Activated T-helper 1 cell treated with anti-CD3 and anti-CD28 coated beads, Interleukin-12 subunit alpha, Interleukin-12 subunit beta, Interleukin-2, Interleukin-4 antibody, amounts not matched to agents 30 ng/mL and 10 ng/mL and 1 ng/mL, durations not matched to agents 14 hours and 24 hours and 36 hours (primary cell): ENCODE measurements around the gene TMEM240. TPM values are rescaled to one million over a fixed set of nuclear protein-coding genes. Genes with fewer than 3 reads are reported as not detected.
A peak's percentile ranks its signal among the peaks of the same experiment; 100 is the strongest.
"Not testable (repeated sequence)": the region's sequence is repeated elsewhere in the genome, so short reads cannot be mapped to it uniquely, and the experiment has no call there.

Source experiments
- DNase-seq: peaks from one replicate; pipeline ENCODE4 v3.0.0; 2021; ENCODE audit warnings: low spot score
- H3K27ac Mint-ChIP-seq: one replicate; pipeline ENCODE4 v1.8.0; 2021; ENCODE audit warnings: mild to moderate bottlenecking, mixed read lengths
- H3K27me3 Mint-ChIP-seq: one replicate; pipeline ENCODE4 v1.8.0; 2022; ENCODE audit warnings: mild to moderate bottlenecking, moderate library complexity, mixed read lengths; ENCODE audit not compliant: insufficient read depth
- H3K36me3 Mint-ChIP-seq: one replicate; pipeline ENCODE4 v1.8.0; 2021; ENCODE audit warnings: low read depth, mixed read lengths
- H3K4me1 Mint-ChIP-seq: one replicate; pipeline ENCODE4 v1.8.0; 2021; ENCODE audit warnings: low read depth, mixed read lengths
- H3K4me3 Mint-ChIP-seq: one replicate; pipeline ENCODE4 v1.8.0; 2021; ENCODE audit warnings: mild to moderate bottlenecking, moderate library complexity, mixed read lengths
- H3K9me3 Mint-ChIP-seq: one replicate; pipeline ENCODE4 v1.8.0; 2021; ENCODE audit warnings: mixed read lengths
- intact Hi-C: fragments of 100-400 bp; cut with micrococcal nuclease; formaldehyde crosslinking; loops from one replicate; pipeline ENCODE4 v1.15.1; 2024
- total RNA-seq: library from RNA; stranded (reverse); gene quantifications from 2 replicates; pipeline ENCODE4 v1.2.3, GENCODE V29; 2022

The TMEM240 gene
- total RNA-seq, 1 donor from 2014 or later: 0.41 TPM

DNA sequence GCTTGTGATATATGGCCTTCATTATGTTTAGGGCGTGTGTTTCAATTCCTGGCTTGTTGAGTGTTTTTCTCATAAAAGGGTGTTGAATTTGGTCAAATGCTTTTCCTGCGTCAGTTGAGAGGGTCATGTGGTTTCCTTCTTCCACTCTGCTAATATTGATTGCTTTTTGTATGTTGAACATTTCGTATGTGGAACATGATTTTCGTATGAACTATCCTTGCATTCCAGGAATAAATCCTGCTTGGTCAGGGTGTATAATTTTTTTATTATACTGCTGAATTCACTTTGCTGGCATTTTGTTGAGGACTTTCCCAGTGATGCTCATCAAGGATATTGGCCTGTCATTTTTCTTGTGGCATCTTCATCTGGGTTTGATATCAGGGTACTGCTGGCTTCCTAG lies 33.1 kb downstream of the TMEM240 start:
- Mint-ChIP-seq H3K9me3 (no peaks in the 10 kb centered on the region), H3K27me3 (no peaks in the 10 kb centered on the region), H3K4me3 (no peak overlapping the region), H3K36me3 (no peaks in the 10 kb centered on the region), H3K4me1 (peaks cover 21% of the 10 kb centered on the region), H3K27ac (no peak overlapping the region)
- no peak for DNase-seq
- intact Hi-C loops: no loop called here

- H3K4me3 Mint-ChIP-seq, H3K9me3 Mint-ChIP-seq, H3K27ac Mint-ChIP-seq, DNase-seq, H3K36me3 Mint-ChIP-seq, H3K27me3 Mint-ChIP-seq: not testable (repeated sequence)
- peaks cover 17% of the 10 kb centered on the region for H3K4me1 Mint-ChIP-seq
- intact Hi-C loops: loop anchor here (1.0 to 2.0 kb wide), 2 partner anchors 35 to 98 kb away; partner anchors contain the start of genes ATAD3B and MRPL20
Observed at GRCh38 chr1:1505801-1506200, 34.6 kb downstream of the TMEM240 start.

GRCh38 chr1:1505366-1505798 lies 35.0 kb downstream of the TMEM240 start:
- intact Hi-C loops: loop anchor here (1.0 to 2.0 kb wide), 2 partner anchors 35 to 98 kb away; partner anchors contain the start of genes ATAD3B and MRPL20
- not testable (repeated sequence) for H3K36me3 Mint-ChIP-seq, H3K9me3 Mint-ChIP-seq, DNase-seq, H3K27me3 Mint-ChIP-seq
- H3K4me3 Mint-ChIP-seq: peak overlapping the region; percentile 43
- peak overlapping the region; percentile 88 for H3K27ac Mint-ChIP-seq
- peaks cover 14% of the 10 kb centered on the region for H3K4me1 Mint-ChIP-seq

- not testable (repeated sequence) for H3K36me3 Mint-ChIP-seq, H3K27me3 Mint-ChIP-seq, H3K9me3 Mint-ChIP-seq
- intact Hi-C loops: loop anchor here (1.0 to 2.0 kb wide), 2 partner anchors 34 to 98 kb away; partner anchors contain the start of genes ATAD3B and MRPL20
- Mint-ChIP-seq H3K4me3 (peak overlapping the region; percentile 43), H3K4me1 (peaks cover 14% of the 10 kb centered on the region), H3K27ac (peak overlapping the region; percentile 88)
- peak; percentile 67 for DNase-seq
Observed at GRCh38 chr1:1504777-1505365, 35.6 kb downstream of the TMEM240 start.

- peaks cover 29% of the 10 kb centered on the region for H3K36me3 Mint-ChIP-seq
- H3K27ac Mint-ChIP-seq, H3K27me3 Mint-ChIP-seq, intact Hi-C loops, H3K4me1 Mint-ChIP-seq, DNase-seq, H3K4me3 Mint-ChIP-seq: not testable (repeated sequence)
- H3K9me3 Mint-ChIP-seq: peaks cover 11% of the 10 kb centered on the region
Observed at GRCh38 chr1:1495461-1495975, 44.9 kb downstream of the TMEM240 start.

GRCh38 chr1:1494311-1494710 lies 46.1 kb downstream of the TMEM240 start:
- Mint-ChIP-seq H3K9me3 (peaks cover 11% of the 10 kb centered on the region), H3K36me3 (peaks cover 32% of the 10 kb centered on the region)
- H3K27ac Mint-ChIP-seq, H3K4me3 Mint-ChIP-seq, H3K4me1 Mint-ChIP-seq, DNase-seq, intact Hi-C loops, H3K27me3 Mint-ChIP-seq: not testable (repeated sequence)

DNA sequence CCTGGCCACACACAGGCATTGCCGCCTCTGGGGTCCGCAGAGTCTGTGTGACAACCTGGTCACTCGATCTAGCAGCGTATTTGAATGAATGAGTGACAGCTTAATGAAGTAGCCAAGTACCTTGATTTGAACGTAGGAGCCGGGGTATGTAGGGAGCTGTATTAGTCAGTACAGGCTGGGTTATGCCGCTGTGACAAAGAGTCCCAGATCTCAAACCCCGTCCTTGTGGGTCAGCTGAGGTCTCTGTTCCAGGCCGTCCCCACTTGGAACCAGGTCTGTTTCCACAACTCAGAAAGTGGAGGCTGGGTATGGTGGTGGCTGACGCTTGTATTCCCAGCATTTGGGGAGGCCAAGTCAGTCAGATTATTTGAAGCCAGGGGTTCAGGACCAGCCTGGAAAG lies 48.8 kb downstream of the TMEM240 start:
- peaks cover 11% of the 10 kb centered on the region for H3K9me3 Mint-ChIP-seq
- no peak overlapping the region for H3K27ac Mint-ChIP-seq
- no peaks in the 10 kb centered on the region for H3K4me1 Mint-ChIP-seq
- H3K27me3 Mint-ChIP-seq: no peaks in the 10 kb centered on the region
- no peak for DNase-seq
- no peak overlapping the region for H3K4me3 Mint-ChIP-seq
- peaks cover 39% of the 10 kb centered on the region for H3K36me3 Mint-ChIP-seq
- intact Hi-C loops: no loop called here

- H3K4me3 Mint-ChIP-seq: no peak overlapping the region
- H3K4me1 Mint-ChIP-seq: no peaks in the 10 kb centered on the region
- H3K9me3 Mint-ChIP-seq: peaks cover 11% of the 10 kb centered on the region
- DNase-seq: no peak
- intact Hi-C loops: no loop called here
- H3K27me3 Mint-ChIP-seq: no peaks in the 10 kb centered on the region
- no peak overlapping the region for H3K27ac Mint-ChIP-seq
- H3K36me3 Mint-ChIP-seq: peaks cover 39% of the 10 kb centered on the region
Observed at GRCh38 chr1:1490633-1491230, 49.7 kb downstream of the TMEM240 start.

- H3K36me3 Mint-ChIP-seq: peaks cover 39% of the 10 kb centered on the region
Observed at GRCh38 chr1:1489861-1490260, 50.6 kb downstream of the TMEM240 start.

DNA sequence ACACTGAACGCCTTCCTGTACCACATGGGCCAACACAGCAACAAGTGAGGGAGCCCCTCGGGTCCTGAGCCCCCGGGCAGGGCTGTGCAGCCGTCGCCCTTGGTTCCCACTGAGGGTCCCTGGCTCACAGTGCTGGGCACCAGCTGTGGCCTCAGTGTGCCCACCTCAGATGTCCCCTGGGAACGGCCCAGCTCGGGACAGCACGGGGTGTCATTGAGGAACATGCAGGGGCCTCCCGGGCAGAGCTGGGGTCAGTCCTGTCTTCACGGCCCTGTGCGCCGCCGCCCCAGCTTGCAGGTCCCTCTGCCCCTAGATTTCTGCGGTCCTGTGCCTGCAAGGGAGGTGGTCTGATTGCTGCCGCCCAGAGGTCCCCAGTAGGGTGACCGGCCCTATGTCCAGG lies 51.2 kb downstream of the TMEM240 start:
- Mint-ChIP-seq H3K36me3 (peaks cover 41% of the 10 kb centered on the region), H3K4me1 (no peaks in the 10 kb centered on the region), H3K4me3 (no peak overlapping the region), H3K27ac (no peak overlapping the region), H3K9me3 (peaks cover 11% of the 10 kb centered on the region), H3K27me3 (no peaks in the 10 kb centered on the region)
- DNase-seq: no peak
- intact Hi-C loops: no loop called here

More at GRCh38 chr1:1489861-1490260, 50.6 kb downstream of the TMEM240 start:
- DNase-seq: no peak
- Mint-ChIP-seq H3K9me3 (peaks cover 11% of the 10 kb centered on the region), H3K27ac (no peak overlapping the region), H3K4me3 (no peak overlapping the region), H3K27me3 (no peaks in the 10 kb centered on the region), H3K4me1 (no peaks in the 10 kb centered on the region)
- intact Hi-C loops: no loop called here

DNA sequence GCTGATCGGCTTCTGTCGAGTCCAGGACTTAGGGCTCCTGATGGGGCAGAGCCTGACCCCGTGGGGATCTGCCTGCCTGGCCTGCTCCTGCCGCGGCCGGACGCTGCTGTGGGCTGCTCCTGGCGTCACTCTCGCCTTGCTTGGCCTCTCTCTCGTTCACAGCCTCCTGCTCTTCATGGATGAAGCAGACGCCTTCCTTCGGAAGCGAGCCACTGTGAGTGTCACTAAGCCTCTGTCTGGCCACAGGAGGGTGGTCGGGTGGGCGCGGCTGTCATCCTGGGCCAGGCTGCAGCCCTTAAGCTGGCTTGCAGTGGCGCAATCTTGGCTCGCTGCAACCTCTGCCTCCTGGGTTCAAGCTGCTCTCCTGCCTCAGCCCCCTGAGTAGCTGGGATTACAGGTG lies 52.7 kb downstream of the TMEM240 start:
- no peaks in the 10 kb centered on the region for H3K27me3 Mint-ChIP-seq
- intact Hi-C loops: no loop called here
- H3K27ac Mint-ChIP-seq: no peak overlapping the region
- H3K4me1 Mint-ChIP-seq: no peaks in the 10 kb centered on the region
- no peaks in the 10 kb centered on the region for H3K9me3 Mint-ChIP-seq
- DNase-seq: no peak
- no peak overlapping the region for H3K4me3 Mint-ChIP-seq
- peaks cover 31% of the 10 kb centered on the region for H3K36me3 Mint-ChIP-seq

DNA sequence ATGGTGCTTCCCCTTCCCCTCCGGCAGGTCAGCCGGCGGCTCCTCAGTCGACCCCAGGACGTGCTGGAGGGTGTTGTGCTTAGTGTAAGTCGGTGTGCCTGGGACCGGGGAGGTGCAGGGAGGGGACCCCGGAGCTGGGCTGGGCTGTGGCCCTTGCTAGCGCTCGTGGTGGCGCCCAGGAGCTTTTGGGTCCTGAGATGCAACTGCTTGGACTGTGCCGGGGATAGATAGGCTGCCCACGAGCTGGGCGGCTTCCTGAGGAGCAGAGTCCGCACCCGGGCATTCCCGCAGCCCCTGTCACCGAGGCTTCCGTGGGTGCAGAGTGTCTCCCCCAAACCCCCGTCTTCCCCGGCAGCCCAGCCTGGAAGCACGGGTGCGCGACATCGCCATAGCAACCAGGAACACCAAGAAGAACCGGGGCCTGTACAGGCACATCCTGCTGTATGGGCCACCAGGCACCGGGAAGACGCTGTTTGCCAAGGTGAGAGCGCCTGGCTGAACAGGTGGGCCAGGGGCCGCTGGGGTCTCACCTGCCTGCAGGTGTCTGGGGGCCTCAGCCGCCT lies 54.6 kb downstream of the TMEM240 start:
- H3K4me1 Mint-ChIP-seq, H3K9me3 Mint-ChIP-seq, intact Hi-C loops, H3K27me3 Mint-ChIP-seq, DNase-seq, H3K4me3 Mint-ChIP-seq, H3K27ac Mint-ChIP-seq: not testable (repeated sequence)
- peaks cover 21% of the 10 kb centered on the region for H3K36me3 Mint-ChIP-seq
